Stomach (tissue), 4 donors: ENCODE results near the gene SIK3.

ENCODE experiments used
- POLR2A ChIP-seq, 4 donors: fragments of 450-650 bp; IDR thresholded peaks; one replicate each; pipeline ENCODE4 v1.6.1; 2016; ENCODE audit warnings: antibody characterized with exemption in 4 of 4, control low read depth in 2 of 4, mild to moderate bottlenecking in 1 of 4, moderate library complexity in 1 of 4
- POLR2AphosphoS5 ChIP-seq, 3 donors: sonication (generic); formaldehyde crosslinking; IDR thresholded peaks; one replicate each; pipeline ENCODE4 v1.6.1; 2016; ENCODE audit warnings: antibody characterized with exemption in 3 of 3

DNA sequence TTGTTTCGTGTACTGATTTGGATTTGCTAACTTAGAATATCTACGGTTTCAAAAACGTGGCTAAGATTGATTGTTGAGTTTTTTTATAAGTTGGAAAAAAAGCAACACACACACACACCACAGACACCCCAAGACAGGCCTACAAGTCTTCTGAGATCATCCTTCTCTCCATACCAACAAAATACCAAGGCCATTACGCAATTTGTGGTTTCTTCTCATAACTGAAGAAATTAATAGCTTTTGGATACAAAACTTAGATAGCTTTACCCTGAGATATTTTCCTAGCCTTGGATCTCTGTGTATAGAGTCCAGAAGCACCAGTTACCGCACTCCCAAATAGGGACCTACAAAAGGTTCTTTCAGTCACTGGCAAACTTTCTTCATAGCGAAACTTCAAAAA, 113.6 kb downstream of the SIK3 start:
- TF ChIP-seq POLR2AphosphoS5 (IDR thresholded peaks at IDR 0.05) (no peak), POLR2A (IDR thresholded peaks at IDR 0.05) (no peak)
